ENCODE measurements around the gene SMYD3. TPM values are rescaled to one million over a fixed set of nuclear protein-coding genes. Genes with fewer than 3 reads are reported as not detected.

The SMYD3 gene
- total and polyA plus RNA-seq, 10 of the 15 experiments (the other 5 are each of a cell fraction or from before 2014, with no cell fraction given): 18.3 to 54.0 (median 24.8) TPM

DNA sequence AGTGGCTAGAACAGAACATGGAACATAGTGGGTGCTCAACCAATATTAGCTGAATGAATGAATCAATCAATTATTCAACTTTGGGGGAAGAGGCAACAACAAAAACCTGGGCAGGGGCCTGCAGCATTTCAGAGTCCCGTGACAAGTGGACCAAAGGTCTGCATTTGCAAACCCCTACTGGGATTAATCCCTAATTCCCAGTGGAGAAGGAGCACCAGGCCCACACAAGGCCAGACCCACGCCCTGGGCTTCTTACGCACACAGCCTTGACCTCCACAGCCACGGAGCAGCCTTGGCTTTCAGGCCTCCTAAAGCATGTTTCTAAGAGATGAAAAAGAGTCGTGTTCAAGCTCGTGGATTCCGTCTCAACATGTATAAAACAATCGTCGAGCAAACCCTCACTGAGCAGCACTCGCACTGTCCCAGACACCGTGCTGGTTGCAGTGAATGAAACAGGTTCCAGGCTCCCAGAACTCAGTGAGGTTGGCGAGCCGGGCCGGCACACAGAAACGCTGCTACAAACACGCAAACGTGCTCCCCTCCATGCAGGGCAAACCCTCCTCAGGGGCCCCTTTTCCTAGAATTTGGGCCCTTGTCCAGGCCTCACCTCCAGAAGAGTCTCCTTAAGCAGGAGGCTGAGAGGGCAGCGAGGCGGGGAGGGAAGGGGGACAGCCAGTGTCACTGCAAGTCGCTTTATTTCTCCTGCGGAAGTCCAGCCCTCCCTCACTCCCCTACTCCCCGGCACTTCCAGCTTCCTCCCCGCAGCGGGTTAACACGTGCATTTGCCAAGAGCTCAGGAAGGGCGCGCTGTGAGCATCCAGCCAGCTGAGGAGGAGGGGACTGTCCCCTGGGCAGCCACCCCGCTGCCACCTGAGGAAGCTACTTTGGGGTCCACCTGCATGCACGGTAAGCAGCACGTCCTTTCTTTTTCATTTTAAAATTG, 795.8 kb downstream of the SMYD3 start:
- FAIRE-seq: no peak
- ATAC-seq: no peak
- no peak for TF ChIP-seq MYC (IDR thresholded peaks at IDR 0.05; ENCODE audit: insufficient read depth, insufficient read length, insufficient replicate concordance, low read length, severe bottlenecking)
- TF ChIP-seq TCF7 (IDR thresholded peaks at IDR 0.05; ENCODE audit: borderline replicate concordance): no peak
- no peak for TF ChIP-seq IKZF2 (IDR thresholded peaks at IDR 0.05)
- no peak for TF ChIP-seq CHD2 (IDR thresholded peaks at IDR 0.05; ENCODE audit: borderline replicate concordance, low read depth, low read length)
- no peak for TF ChIP-seq TARDBP (IDR thresholded peaks at IDR 0.05; ENCODE audit: borderline replicate concordance)
- no peak for TF ChIP-seq SPI1 (IDR thresholded peaks at IDR 0.05; ENCODE audit: borderline replicate concordance, insufficient read depth, low read depth, low read length)
- no peak for TF ChIP-seq BACH1 (IDR thresholded peaks at IDR 0.05; ENCODE audit: borderline replicate concordance)
- no peak for TF ChIP-seq ETV6 (conservative IDR thresholded peaks at IDR 0.05 in 1 of 2, IDR thresholded peaks at IDR 0.05 in 1 of 2; ENCODE audit: borderline replicate concordance in 1 of 2, low read depth in 1 of 2)
- TF ChIP-seq, protein P1, sequence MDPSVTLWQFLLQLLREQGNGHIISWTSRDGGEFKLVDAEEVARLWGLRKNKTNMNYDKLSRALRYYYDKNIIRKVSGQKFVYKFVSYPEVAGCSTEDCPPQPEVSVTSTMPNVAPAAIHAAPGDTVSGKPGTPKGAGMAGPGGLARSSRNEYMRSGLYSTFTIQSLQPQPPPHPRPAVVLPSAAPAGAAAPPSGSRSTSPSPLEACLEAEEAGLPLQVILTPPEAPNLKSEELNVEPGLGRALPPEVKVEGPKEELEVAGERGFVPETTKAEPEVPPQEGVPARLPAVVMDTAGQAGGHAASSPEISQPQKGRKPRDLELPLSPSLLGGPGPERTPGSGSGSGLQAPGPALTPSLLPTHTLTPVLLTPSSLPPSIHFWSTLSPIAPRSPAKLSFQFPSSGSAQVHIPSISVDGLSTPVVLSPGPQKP (IDR thresholded peaks at IDR 0.05; ENCODE audit: low read depth, low read length): no peak
- no peak for TF ChIP-seq NFIC (IDR thresholded peaks at IDR 0.05; ENCODE audit: low read depth, low read length)
- no peak for TF ChIP-seq SUZ12 (IDR thresholded peaks at IDR 0.05; ENCODE audit: unreplicated experiment)
- TF ChIP-seq, protein P2, sequence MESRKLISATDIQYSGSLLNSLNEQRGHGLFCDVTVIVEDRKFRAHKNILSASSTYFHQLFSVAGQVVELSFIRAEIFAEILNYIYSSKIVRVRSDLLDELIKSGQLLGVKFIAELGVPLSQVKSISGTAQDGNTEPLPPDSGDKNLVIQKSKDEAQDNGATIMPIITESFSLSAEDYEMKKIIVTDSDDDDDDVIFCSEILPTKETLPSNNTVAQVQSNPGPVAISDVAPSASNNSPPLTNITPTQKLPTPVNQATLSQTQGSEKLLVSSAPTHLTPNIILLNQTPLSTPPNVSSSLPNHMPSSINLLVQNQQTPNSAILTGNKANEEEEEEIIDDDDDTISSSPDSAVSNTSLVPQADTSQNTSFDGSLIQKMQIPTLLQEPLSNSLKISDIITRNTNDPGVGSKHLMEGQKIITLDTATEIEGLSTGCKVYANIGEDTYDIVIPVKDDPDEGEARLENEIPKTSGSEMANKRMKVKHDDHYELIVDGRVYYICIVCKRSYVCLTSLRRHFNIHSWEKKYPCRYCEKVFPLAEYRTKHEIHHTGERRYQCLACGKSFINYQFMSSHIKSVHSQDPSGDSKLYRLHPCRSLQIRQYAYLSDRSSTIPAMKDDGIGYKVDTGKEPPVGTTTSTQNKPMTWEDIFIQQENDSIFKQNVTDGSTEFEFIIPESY (IDR thresholded peaks at IDR 0.05): no peak
- TF ChIP-seq JUND (IDR thresholded peaks at IDR 0.05; ENCODE audit: low read depth, low read length): no peak
- no peak for TF ChIP-seq RCOR1 (conservative IDR thresholded peaks at IDR 0.05; ENCODE audit: low read depth, low read length)
- TF ChIP-seq SMAD5 (IDR thresholded peaks at IDR 0.05; ENCODE audit: low read depth): no peak
- TF ChIP-seq SMC3 (IDR thresholded peaks at IDR 0.05; ENCODE audit: borderline replicate concordance, low read length): no peak
- no peak for TF ChIP-seq RAD21 (IDR thresholded peaks at IDR 0.05; ENCODE audit: insufficient read depth, low read depth, low read length)
- TF ChIP-seq STAT3 (IDR thresholded peaks at IDR 0.05; ENCODE audit: low read depth, low read length): no peak
- TF ChIP-seq TCF3 (IDR thresholded peaks at IDR 0.05; ENCODE audit: borderline replicate concordance, insufficient read depth, low read depth, low read length): no peak
- no peaks in the 10 kb centered on the region for H3K79me2 ChIP-seq (ENCODE audit: control insufficient read depth, insufficient read depth, low read length)
- H3K9ac ChIP-seq (ENCODE audit: control insufficient read depth, insufficient read depth, low read length): no peak overlapping the region
- no peaks in the 10 kb centered on the region; the same call in 1 of the 2 replicates for H4K20me1 ChIP-seq (ENCODE audit: control insufficient read depth, insufficient read depth)
- intact Hi-C loops (cut with micrococcal nuclease; ENCODE audit: unreplicated experiment): no loop called here
- H3K4me3 ChIP-seq: no peak overlapping the region
- no peak overlapping the region for H2AFZ ChIP-seq (ENCODE audit: control insufficient read depth, low read depth, low read length)
- no peaks in the 10 kb centered on the region for H3K27me3 ChIP-seq (replicated peaks in 1 of 2; ENCODE audit: control insufficient read depth in 2 of 2, insufficient read depth in 2 of 2, low read length in 1 of 2)
- WGBS (ENCODE audit: insufficient coverage, insufficient replicate concordance, low lambda C conversion rate, missing lambda C conversion rate): 38% methylated on average over 29 of the region's 30 CpGs
- BruUV-seq (replicated peaks): no TSS peak
- SMC1A ChIA-PET (ENCODE audit: uncharacterized antibody, unreplicated experiment): no interaction called here
- H3K27ac ChIP-seq (ENCODE audit: control insufficient read depth, insufficient read depth): no peak overlapping the region
- no peak for DNase-seq (ENCODE audit: low read depth, low spot score)
- CTCF ChIA-PET: no interaction called here
- POLR2A ChIA-PET: no interaction called here
- H3K36me3 ChIP-seq (ENCODE audit: control insufficient read depth in 2 of 2, insufficient read depth in 2 of 2, low read length in 1 of 2): no peaks in the 10 kb centered on the region
- in situ Hi-C loops (cut with MboI): no loop called here
- no peaks in the 10 kb centered on the region for H3K9me3 ChIP-seq (replicated peaks; ENCODE audit: control insufficient read depth, insufficient read depth, low read length)
- RAD21 ChIA-PET (ENCODE audit: unreplicated experiment): no interaction called here
- no peak overlapping the region for H3K4me2 ChIP-seq (ENCODE audit: control insufficient read depth, insufficient read depth)
- no peaks in the 10 kb centered on the region for H3K4me1 ChIP-seq (ENCODE audit: control insufficient read depth, insufficient read depth, low read length)
